ENCODE data around the gene TNNT3. TPM values are rescaled to one million over a fixed set of nuclear protein-coding genes. Genes with fewer than 3 reads are reported as not detected.

TNNT3 gene

GRCh38 chr11:1987024-1987423, 67.5 kb downstream of the TNNT3 start:
- TF ChIP-seq CTCF (IDR thresholded peaks at IDR 0.05; ENCODE audit: insufficient read depth, low read length) (no peak), SPI1 (IDR thresholded peaks at IDR 0.05; ENCODE audit: borderline replicate concordance, low read depth) (no peak), GABPA (IDR thresholded peaks at IDR 0.05; ENCODE audit: low read depth) (no peak), REST (IDR thresholded peaks at IDR 0.05; ENCODE audit: insufficient replicate concordance, low read depth) (no peak), POLR2AphosphoS5 (IDR thresholded peaks at IDR 0.05; ENCODE audit: low read depth) (no peak)
- H3K4me3 ChIP-seq (replicated peaks; ENCODE audit: insufficient read depth, low read length) = no peak overlapping the region
- H3K27ac ChIP-seq (replicated peaks) = no peak overlapping the region
- H3K27me3 ChIP-seq (ENCODE audit: insufficient read depth, poor library complexity, severe bottlenecking) = no peaks in the 10 kb centered on the region
- DNase-seq (ENCODE audit: low read depth in 1 of 2, low spot score in 1 of 2) = no peak

GRCh38 chr11:1988174-1988573, 68.7 kb downstream of the TNNT3 start:
- TF ChIP-seq GABPA (IDR thresholded peaks at IDR 0.05; ENCODE audit: low read depth) (no peak), SPI1 (IDR thresholded peaks at IDR 0.05; ENCODE audit: borderline replicate concordance, low read depth) (no peak), REST (IDR thresholded peaks at IDR 0.05; ENCODE audit: insufficient replicate concordance, low read depth) (no peak), POLR2AphosphoS5 (IDR thresholded peaks at IDR 0.05; ENCODE audit: low read depth) (no peak), CTCF (IDR thresholded peaks at IDR 0.05; ENCODE audit: insufficient read depth, low read length) (no peak)
- Histone ChIP-seq H3K27me3 (ENCODE audit: insufficient read depth, poor library complexity, severe bottlenecking) (no peaks in the 10 kb centered on the region), H3K27ac (replicated peaks) (no peak overlapping the region), H3K4me3 (replicated peaks; ENCODE audit: insufficient read depth, low read length) (no peak overlapping the region)
- DNase-seq (ENCODE audit: low read depth in 1 of 2, low spot score in 1 of 2) = no peak

Small RNA genes within 50 kb of the gene (microRNA-seq; reads per million reads assigned to microRNA genes)
- not detected for gene MIR7847
